HCT116 (cell line): ENCODE data around the gene GRAMD2A.
A peak's percentile ranks its signal among the peaks of the same experiment; 100 is the strongest.

Experiments used
- CTCF ChIP-seq, 3 experiments: fragments of 200-600 bp in 1 of 3; sonication (generic) in 1 of 3; IDR thresholded peaks in 2 of 3; conservative IDR thresholded peaks in 1 of 3; 2 replicates each; pipeline ENCODE4 v1.5.1; 2012 to 2017; ENCODE audit warnings: low read depth in 2 of 3, low read length in 2 of 3, antibody characterized with exemption in 1 of 3, borderline replicate concordance in 1 of 3, control low read depth in 1 of 3, mild to moderate bottlenecking in 1 of 3, mixed read lengths in 1 of 3, mixed run types in 1 of 3, moderate library complexity in 1 of 3; ENCODE audit not compliant: insufficient read depth in 1 of 3
- EGR1 ChIP-seq: IDR thresholded peaks from 2 replicates; pipeline ENCODE4 v1.6.1; 2012; ENCODE audit warnings: low read depth
- EZH2 ChIP-seq: fragments of 200-600 bp; sonication (generic); IDR thresholded peaks from 2 replicates; pipeline ENCODE4 v1.6.1; 2017; ENCODE audit warnings: antibody characterized with exemption, mixed run types
- EZH2phosphoT487 ChIP-seq: fragments of 200-600 bp; IDR thresholded peaks from 2 replicates; pipeline ENCODE4 v1.6.1; 2018; ENCODE audit warnings: antibody characterized with exemption, borderline replicate concordance
- JUND ChIP-seq: IDR thresholded peaks from 2 replicates; pipeline ENCODE4 v1.6.1; 2012
- POLR2A ChIP-seq: IDR thresholded peaks from 2 replicates; pipeline ENCODE4 v1.7.0; 2011; ENCODE audit warnings: borderline replicate concordance; ENCODE audit not compliant: insufficient read depth, insufficient read length; ENCODE audit errors: extremely low read depth
- POLR2AphosphoS5 ChIP-seq: IDR thresholded peaks from 2 replicates; pipeline ENCODE4 v1.6.1; 2011; ENCODE audit warnings: mild to moderate bottlenecking, low read depth, low read length, moderate library complexity
- TCF7L2 ChIP-seq: IDR thresholded peaks from 2 replicates; pipeline ENCODE4 v1.7.0; 2011; ENCODE audit warnings: borderline replicate concordance, inconsistent platforms; ENCODE audit not compliant: insufficient read depth, insufficient read length; ENCODE audit errors: extremely low read depth
- ZNF274 ChIP-seq: fragments of 200-500 bp; sonication (Bioruptor generic); IDR thresholded peaks from 2 replicates; pipeline ENCODE4 v1.6.1; 2014; ENCODE audit warnings: mild to moderate bottlenecking, low read depth, low read length, inconsistent platforms

- TF ChIP-seq CTCF (IDR thresholded peaks at IDR 0.05 in 2 of 3, conservative IDR thresholded peaks at IDR 0.05 in 1 of 3; ENCODE audit: borderline replicate concordance in 1 of 3, insufficient read depth in 1 of 3, low read depth in 2 of 3, low read length in 2 of 3) (no peak), POLR2AphosphoS5 (peak; percentile 99), EGR1 (no peak), ZNF274 (no peak), JUND (no peak), TCF7L2 (peak; percentile 78), EZH2 (no peak), EZH2phosphoT487 (no peak), POLR2A (peak; percentile 97)
Observed at GRCh38 chr15:72231066-72231832, 33.7 kb upstream of the GRAMD2A start, which contains the start of gene PKM.
